IMR-90 (cell line): ENCODE data around the gene SS18.

Experiments used
- BHLHE40 ChIP-seq: fragments of 150-350 bp; IDR thresholded peaks from 2 replicates; pipeline ENCODE4 v1.6.1; 2016; ENCODE audit warnings: mild to moderate bottlenecking, low read depth, low read length
- CTCF ChIP-seq: conservative IDR thresholded peaks from 2 replicates; pipeline ENCODE4 v1.5.1; 2012; ENCODE audit warnings: mild to moderate bottlenecking, low read depth, low read length, improper control_type of control experiment
- FOS ChIP-seq: fragments of 150-350 bp; IDR thresholded peaks from 2 replicates; pipeline ENCODE4 v1.6.1; 2016; ENCODE audit warnings: low read depth, low read length
- MXI1 ChIP-seq: IDR thresholded peaks from 2 replicates; pipeline ENCODE4 v1.6.1; 2012; ENCODE audit warnings: low read depth, mild to moderate bottlenecking, low read length, moderate library complexity, borderline replicate concordance
- NFE2L2 ChIP-seq: fragments of 150-350 bp; IDR thresholded peaks from 2 replicates; pipeline ENCODE4 v1.6.1; 2016; ENCODE audit warnings: low read depth, mild to moderate bottlenecking, low read length
- POLR2A ChIP-seq: IDR thresholded peaks from 2 replicates; pipeline ENCODE4 v1.6.1; 2012; ENCODE audit warnings: mild to moderate bottlenecking, low read depth, low read length
- RCOR1 ChIP-seq: IDR thresholded peaks from 2 replicates; pipeline ENCODE4 v1.6.1; 2012; ENCODE audit warnings: mild to moderate bottlenecking, low read length, improper control_type of control experiment; ENCODE audit not compliant: insufficient replicate concordance
- RFX5 ChIP-seq: IDR thresholded peaks from 2 replicates; pipeline ENCODE4 v1.8.0; 2012; ENCODE audit warnings: low read depth, mild to moderate bottlenecking, low read length, moderate library complexity
- USF2 ChIP-seq: fragments of 150-350 bp; IDR thresholded peaks from 2 replicates; pipeline ENCODE4 v1.6.1; 2017; ENCODE audit warnings: mild to moderate bottlenecking, antibody characterized with exemption, low read length, low read depth

GRCh38 chr18:26135548-26135947 lies 45.1 kb upstream of the SS18 start:
- no peak for TF ChIP-seq POLR2A
- no peak for TF ChIP-seq CTCF
- TF ChIP-seq NFE2L2, result no peak
- no peak for TF ChIP-seq RFX5
- no peak for TF ChIP-seq USF2
- no peak for TF ChIP-seq RCOR1
- TF ChIP-seq FOS, result no peak
- no peak for TF ChIP-seq BHLHE40
- no peak for TF ChIP-seq MXI1
